Measurements from ENCODE around the gene ANP32A. TPM values are rescaled to one million over a fixed set of nuclear protein-coding genes. Genes with fewer than 3 reads are reported as not detected.

The ANP32A gene
- total and polyA plus RNA-seq, 9 of the 15 experiments (the other 6 are each of a cell fraction or from before 2014, with no cell fraction given), result 13.2 to 656 (median 210) TPM

GRCh38 chr15:68818769-68819494 lies 1.8 kb downstream of the ANP32A start (continued):
- TF ChIP-seq ZNF639 (CRISPR knock-in tag; conservative IDR thresholded peaks at IDR 0.05 in 1 of 2, IDR thresholded peaks at IDR 0.05 in 1 of 2) (no peak), MAZ (CRISPR knock-in tag; conservative IDR thresholded peaks at IDR 0.05 in 1 of 2, IDR thresholded peaks at IDR 0.05 in 1 of 2) (peak in 1 of 2 experiments; percentile 8; a peak in 1 of 4 replicates), SMC3 (conservative IDR thresholded peaks at IDR 0.05; ENCODE audit: insufficient read depth, low read depth, low read length) (no peak), CHAMP1 (IDR thresholded peaks at IDR 0.05) (no peak), ZNF277 (CRISPR knock-in tag; IDR thresholded peaks at IDR 0.05; ENCODE audit: borderline replicate concordance) (no peak), HMG20A (CRISPR knock-in tag; conservative IDR thresholded peaks at IDR 0.05) (no peak), MAX (CRISPR knock-in tag; IDR thresholded peaks at IDR 0.05) (peak; percentile 20; the same call in 1 of the 2 replicates), ZNF444 (CRISPR knock-in tag; IDR thresholded peaks at IDR 0.05) (peak; percentile 82), FIP1L1 (IDR thresholded peaks at IDR 0.05; ENCODE audit: low read depth, low read length, poor library complexity, severe bottlenecking) (no peak), ZBTB1 (CRISPR knock-in tag; IDR thresholded peaks at IDR 0.05; ENCODE audit: borderline replicate concordance, low read depth) (no peak), MNT (conservative IDR thresholded peaks at IDR 0.05) (no peak; a peak in 1 of 4 replicates), ZNF217 (CRISPR knock-in tag; IDR thresholded peaks at IDR 0.05) (no peak), HSF4 (CRISPR knock-in tag; IDR thresholded peaks at IDR 0.05; ENCODE audit: borderline replicate concordance) (no peak), E2F4 (CRISPR knock-in tag; IDR thresholded peaks at IDR 0.05; ENCODE audit: low read depth) (peak; percentile 53; the same call in 1 of the 2 replicates), TBP (optimal IDR thresholded peaks at IDR 0.05; ENCODE audit: low read depth, low read length) (peak; percentile 26)

Data from K562 (cell line).